GM12878 (cell line): ENCODE measurements around the gene IL17RA. TPM values are rescaled to one million over a fixed set of nuclear protein-coding genes. Genes with fewer than 3 reads are reported as not detected.

Source experiments
- ATAC-seq: fragments of 200-7000 bp; cut with Tn5 transposase; 3 replicates; pipeline ENCODE4 v1.9.1; 2020; ENCODE audit warnings: mild to moderate bottlenecking, moderate library complexity
- BruUV-seq: library from RNA; stranded (reverse); fragments of 400-500 nt; replicated peaks from 2 replicates; lab custom pipeline; 2021; lab: Mats Ljungman, UMichigan
- CTCF ChIA-PET: fragments of 300-600 bp; sonication (Branson Sonifier 250); formaldehyde crosslinking; extraction: SDS; loops from one replicate; lab custom pipeline; 2021; ENCODE audit warnings: inconsistent platforms; lab: Yijun Ruan, JAX
- POLR2A ChIA-PET: fragments of 350-600 bp; formaldehyde crosslinking; extraction: SDS; loops from one replicate; lab custom pipeline; 2021; ENCODE audit warnings: inconsistent platforms; lab: Charles Lee
- RAD21 ChIA-PET: fragments of 300-600 bp; sonication (Branson Sonifier 250); formaldehyde crosslinking; loops from one replicate; lab custom pipeline; 2023; ENCODE audit warnings: antibody characterized with exemption; ENCODE audit not compliant: unreplicated experiment; lab: Charles Lee
- SMC1A ChIA-PET: fragments of 300-600 bp; sonication (Branson Sonifier 250); formaldehyde crosslinking; loops from one replicate; lab custom pipeline; 2023; ENCODE audit not compliant: unreplicated experiment, uncharacterized antibody; lab: Charles Lee
- DNase-seq: peaks from one replicate; pipeline ENCODE4 v3.0.0-alpha.2; 2011; ENCODE audit warnings: low read depth, low spot score
- FAIRE-seq: peaks from 3 replicates; lab custom pipeline; 2011; peaks lifted over from hg19 to GRCh38; lab: Jason Lieb, UNC
- H2AFZ ChIP-seq: 2 replicates; pipeline ENCODE4 v1.6.0; 2011; ENCODE audit warnings: low read depth, low read length, control low read depth; ENCODE audit not compliant: control insufficient read depth
- H3K27ac ChIP-seq: 2 replicates; pipeline ENCODE4 v1.5.1; 2011; ENCODE audit warnings: control low read depth; ENCODE audit not compliant: control insufficient read depth, insufficient read depth
- H3K27me3 ChIP-seq, 2 experiments: replicated peaks in 1 of 2; 2 replicates each; pipeline versions ENCODE4 v1.6.0 to v1.6.1; 2011; ENCODE audit warnings: low read length in 1 of 2; ENCODE audit not compliant: control insufficient read depth in 2 of 2, insufficient read depth in 2 of 2
- H3K36me3 ChIP-seq, 2 experiments: 2 replicates each; pipeline ENCODE4 v1.5.1; 2011; ENCODE audit warnings: low read length in 1 of 2; ENCODE audit not compliant: control insufficient read depth in 2 of 2, insufficient read depth in 2 of 2
- H3K4me1 ChIP-seq: 2 replicates; pipeline ENCODE4 v1.6.1; 2011; ENCODE audit warnings: mild to moderate bottlenecking, low read length, moderate library complexity, mixed read lengths; ENCODE audit not compliant: control insufficient read depth, insufficient read depth
- H3K4me2 ChIP-seq: 2 replicates; pipeline ENCODE4 v1.6.0; 2011; ENCODE audit warnings: control low read depth; ENCODE audit not compliant: control insufficient read depth, insufficient read depth
- H3K4me3 ChIP-seq: fragments of 200-600 bp; sonication (generic); 2 replicates; pipeline ENCODE4 v1.5.1; 2016
- H3K79me2 ChIP-seq: 2 replicates; pipeline ENCODE4 v1.6.0; 2011; ENCODE audit warnings: low read length; ENCODE audit not compliant: control insufficient read depth, insufficient read depth
- H3K9ac ChIP-seq: 2 replicates; pipeline ENCODE4 v1.8.0; 2011; ENCODE audit warnings: low read length, control low read depth, mixed read lengths; ENCODE audit not compliant: control insufficient read depth, insufficient read depth
- H3K9me3 ChIP-seq: replicated peaks from 3 replicates; pipeline ENCODE4 v1.5.1; 2011; ENCODE audit warnings: mild to moderate bottlenecking, low read length; ENCODE audit not compliant: control insufficient read depth, insufficient read depth
- H4K20me1 ChIP-seq: 2 replicates; pipeline ENCODE4 v1.6.0; 2011; ENCODE audit not compliant: control insufficient read depth, insufficient read depth
- BHLHE40 ChIP-seq, 2 experiments: fragments of 450-650 bp in 1 of 2; IDR thresholded peaks; 2 replicates each; pipeline ENCODE4 v1.6.1; 2011 to 2017; ENCODE audit warnings: low read depth in 2 of 2, borderline replicate concordance in 1 of 2, improper control_type of control experiment in 1 of 2, low read length in 1 of 2, mild to moderate bottlenecking in 1 of 2
- IRF4 ChIP-seq: IDR thresholded peaks from 2 replicates; pipeline ENCODE4 v1.6.1; 2011; ENCODE audit warnings: low read depth, low read length
- NFYA ChIP-seq: IDR thresholded peaks from 2 replicates; pipeline ENCODE4 v1.6.1; 2011; ENCODE audit warnings: low read depth, mild to moderate bottlenecking, low read length, improper control_type of control experiment, borderline replicate concordance
- NR2F1 ChIP-seq: fragments of 450-650 bp; conservative IDR thresholded peaks from 2 replicates; pipeline ENCODE4 v1.6.1; 2017; ENCODE audit warnings: mild to moderate bottlenecking
- POLR2A ChIP-seq: IDR thresholded peaks from 2 replicates; pipeline ENCODE4 v1.6.1; 2011; ENCODE audit warnings: low read depth, mild to moderate bottlenecking, low read length
- RAD21 ChIP-seq: IDR thresholded peaks from 2 replicates; pipeline ENCODE4 v1.6.1; 2011; ENCODE audit warnings: mild to moderate bottlenecking, low read depth, low read length, moderate library complexity; ENCODE audit not compliant: insufficient read depth
- SMC3 ChIP-seq: IDR thresholded peaks from 2 replicates; pipeline ENCODE4 v1.6.1; 2011; ENCODE audit warnings: low read length, improper control_type of control experiment, borderline replicate concordance
- TARDBP ChIP-seq: IDR thresholded peaks from 2 replicates; pipeline ENCODE4 v1.6.1; 2016; ENCODE audit warnings: borderline replicate concordance
- YY1 ChIP-seq: IDR thresholded peaks from 2 replicates; pipeline ENCODE4 v1.6.1; 2011; ENCODE audit warnings: low read depth, mild to moderate bottlenecking, low read length
- WGBS: methylation state at CpG from one replicate; pipeline ENCODE4 v1.1.6; 2016; ENCODE audit warnings: low lambda C conversion rate; ENCODE audit not compliant: insufficient replicate concordance, insufficient coverage; ENCODE audit errors: missing lambda C conversion rate; 5-methylcytosine and 5-hydroxymethylcytosine counted together
- in situ Hi-C: fragments of 300-500 bp; cut with MboI; formaldehyde crosslinking; loops from 9 replicates; pipeline ENCODE4 v1.14.3; 2018; ENCODE audit warnings: mixed read lengths
- intact Hi-C: fragments of 100-400 bp; cut with micrococcal nuclease; formaldehyde crosslinking; loops from one replicate; pipeline ENCODE4 v1.14.2; 2022; ENCODE audit not compliant: unreplicated experiment
- polyA plus RNA-seq, 11 experiments: library from polyadenylated mRNA; depleted of rRNA in 4 of 11; unstranded in 6 of 11; stranded (reverse) in 5 of 11; fragments of >200 nt; fragmentation: Nextera tagmentation in 4 of 11; fragmentation: Illumina TruSeq in 1 of 11; extraction: Ambion mirVana in 4 of 11; extraction: Trizol in 1 of 11; gene quantifications; 1 replicate in 1 of 11; 2 replicates in 10 of 11; pipeline versions ENCODE4 v1.2.1 to v1.2.3, GENCODE V29; 2011 to 2016; ENCODE audit warnings: inconsistent platforms in 2 of 11, missing spikeins in 2 of 11, low read depth in 1 of 11
- total RNA-seq, 4 experiments: library from RNA; depleted of rRNA in 3 of 4; stranded (reverse); fragments of >200 nt in 3 of 4; fragmentation: Illumina TruSeq in 1 of 4; extraction: Trizol in 1 of 4; gene quantifications; 2 replicates each; pipeline versions ENCODE4 v1.2.1 to v1.2.3, GENCODE V29; 2013 to 2021
- TF ChIP-seq, protein P1 (sequence below): fragments of 450-650 bp; formaldehyde crosslinking; IDR thresholded peaks from 2 replicates; pipeline ENCODE4 v1.5.0; 2022; ENCODE audit warnings: mild to moderate bottlenecking, missing genetic modification characterization
- TF ChIP-seq, protein P2 (sequence below), 3 experiments: IDR thresholded peaks in 2 of 3; conservative IDR thresholded peaks in 1 of 3; 2 replicates each; pipeline ENCODE4 v1.5.1; 2011; ENCODE audit warnings: low read depth in 3 of 3, low read length in 3 of 3, mild to moderate bottlenecking in 3 of 3, control low read depth in 2 of 3, moderate library complexity in 2 of 3, inconsistent platforms in 1 of 3, mixed read lengths in 1 of 3; ENCODE audit not compliant: control insufficient read depth in 2 of 3, insufficient read depth in 1 of 3; ENCODE audit errors: extremely low read depth in 1 of 3

Gene IL17RA
- total and polyA plus RNA-seq, 10 of the 15 experiments (the other 5 are each of a cell fraction or from before 2014, with no cell fraction given), result 0.71 to 10.2 (median 4.2) TPM

DNA sequence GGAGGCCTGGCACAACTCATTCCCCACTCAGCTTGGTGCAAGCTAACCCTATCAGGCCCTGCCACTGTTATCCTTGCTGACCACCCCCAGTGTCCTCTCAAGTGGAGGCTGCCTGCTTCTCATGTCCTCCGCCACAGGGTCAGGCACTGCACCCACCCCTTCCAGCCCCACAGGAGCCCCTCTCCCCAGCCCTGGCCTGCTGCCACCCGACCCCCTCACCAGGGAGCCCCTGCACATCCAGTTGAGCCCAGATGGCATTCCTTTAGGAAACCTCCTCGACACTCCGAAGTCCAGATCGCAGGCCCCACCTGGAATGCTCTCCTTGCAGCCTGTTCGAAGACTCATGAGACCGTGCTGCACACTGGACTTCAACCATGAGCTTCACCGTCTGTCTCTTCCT is 28.0 kb upstream of the IL17RA start (continued):
- TF ChIP-seq, protein P1, sequence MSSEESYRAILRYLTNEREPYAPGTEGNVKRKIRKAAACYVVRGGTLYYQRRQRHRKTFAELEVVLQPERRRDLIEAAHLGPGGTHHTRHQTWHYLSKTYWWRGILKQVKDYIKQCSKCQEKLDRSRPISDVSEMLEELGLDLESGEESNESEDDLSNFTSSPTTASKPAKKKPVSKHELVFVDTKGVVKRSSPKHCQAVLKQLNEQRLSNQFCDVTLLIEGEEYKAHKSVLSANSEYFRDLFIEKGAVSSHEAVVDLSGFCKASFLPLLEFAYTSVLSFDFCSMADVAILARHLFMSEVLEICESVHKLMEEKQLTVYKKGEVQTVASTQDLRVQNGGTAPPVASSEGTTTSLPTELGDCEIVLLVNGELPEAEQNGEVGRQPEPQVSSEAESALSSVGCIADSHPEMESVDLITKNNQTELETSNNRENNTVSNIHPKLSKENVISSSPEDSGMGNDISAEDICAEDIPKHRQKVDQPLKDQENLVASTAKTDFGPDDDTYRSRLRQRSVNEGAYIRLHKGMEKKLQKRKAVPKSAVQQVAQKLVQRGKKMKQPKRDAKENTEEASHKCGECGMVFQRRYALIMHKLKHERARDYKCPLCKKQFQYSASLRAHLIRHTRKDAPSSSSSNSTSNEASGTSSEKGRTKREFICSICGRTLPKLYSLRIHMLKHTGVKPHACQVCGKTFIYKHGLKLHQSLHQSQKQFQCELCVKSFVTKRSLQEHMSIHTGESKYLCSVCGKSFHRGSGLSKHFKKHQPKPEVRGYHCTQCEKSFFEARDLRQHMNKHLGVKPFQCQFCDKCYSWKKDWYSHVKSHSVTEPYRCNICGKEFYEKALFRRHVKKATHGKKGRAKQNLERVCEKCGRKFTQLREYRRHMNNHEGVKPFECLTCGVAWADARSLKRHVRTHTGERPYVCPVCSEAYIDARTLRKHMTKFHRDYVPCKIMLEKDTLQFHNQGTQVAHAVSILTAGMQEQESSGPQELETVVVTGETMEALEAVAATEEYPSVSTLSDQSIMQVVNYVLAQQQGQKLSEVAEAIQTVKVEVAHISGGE (CRISPR knock-in tag), result no peak
- TF ChIP-seq, all 136 proteins: peak for 0

DNA sequence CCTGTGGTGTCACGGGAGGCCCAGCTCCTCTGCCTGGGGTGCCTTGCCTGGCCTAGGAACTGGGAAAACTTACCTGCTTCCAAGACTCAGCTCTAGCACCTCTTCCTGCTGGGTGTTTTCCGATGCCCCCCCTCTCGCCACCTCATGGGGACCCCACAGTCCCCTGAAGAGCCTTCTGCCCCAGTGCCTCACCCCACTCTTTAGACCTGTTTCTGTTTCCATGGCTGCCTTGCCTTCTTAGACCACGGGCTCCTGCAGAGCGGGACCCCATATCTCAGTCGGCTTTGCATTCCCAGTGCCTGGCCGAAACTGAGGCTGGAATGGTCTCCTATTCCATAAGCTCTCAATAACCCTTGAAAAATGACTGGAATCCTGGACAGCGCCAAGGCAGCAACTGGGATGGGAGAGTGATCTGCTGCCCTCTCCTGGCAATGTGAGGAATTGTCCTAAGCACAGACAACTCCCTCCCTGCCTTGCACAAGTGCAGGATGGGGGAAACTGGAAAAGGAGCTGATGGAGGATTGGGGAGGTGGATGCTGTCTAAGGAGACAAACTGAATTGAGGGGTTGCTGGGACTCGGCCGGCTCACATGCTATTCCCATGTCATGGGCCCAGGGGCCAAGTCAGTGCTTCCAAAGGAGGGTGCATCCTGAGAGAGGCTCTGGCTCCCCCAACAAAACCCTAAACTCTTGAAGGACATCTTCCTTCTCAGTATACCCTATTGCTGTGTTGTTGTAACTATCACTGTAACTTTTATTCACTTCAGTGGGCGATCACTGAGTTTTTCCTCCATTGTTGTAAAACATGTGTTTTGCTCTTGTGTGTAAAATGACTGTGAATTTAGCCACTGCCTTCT is 26.6 kb upstream of the IL17RA start:
- no TSS peak for BruUV-seq
- ChIA-PET RAD21 (interaction anchor here (0.6 to 2.6 kb wide), 6 partner anchors 19 to 444 kb away, joined by 3 to 24 read pairs (median 4); no protein-coding TSS in a partner anchor), CTCF (interaction anchor here (0.6 to 3.9 kb wide), 28 partner anchors 9 to 728 kb away, joined by 3 to 63 read pairs (median 4); no protein-coding TSS in a partner anchor), POLR2A (interaction anchor here (1.1 kb wide), 1 partner anchor 140 kb away, joined by 3 read pairs; no protein-coding TSS in a partner anchor), SMC1A (interaction anchor here (0.7 to 3.3 kb wide), 9 partner anchors 9 to 444 kb away, joined by 3 to 30 read pairs (median 3); no protein-coding TSS in a partner anchor)
- DNase-seq, result no peak
- peaks cover 0 to 18% of the 10 kb centered on the region in 2 experiments for H3K36me3 ChIP-seq
- no peak overlapping the region for H3K4me3 ChIP-seq
- FAIRE-seq, result peak; percentile 87
- H3K9me3 ChIP-seq, result no peaks in the 10 kb centered on the region
- H4K20me1 ChIP-seq, result no peaks in the 10 kb centered on the region; the same call in 1 of the 2 replicates
- H3K79me2 ChIP-seq, result no peaks in the 10 kb centered on the region
- no peak overlapping the region for H3K4me2 ChIP-seq
- no peak overlapping the region for H3K9ac ChIP-seq
- no peak overlapping the region for H2AFZ ChIP-seq
- ATAC-seq, result peak; percentile 90
- in situ Hi-C loops (loop anchor here (5.0 kb wide), 1 partner anchor 141 kb away; no protein-coding TSS in a partner anchor), intact Hi-C loops (loop anchor here (1.0 to 10.0 kb wide), 3 partner anchors 141 to 444 kb away; no protein-coding TSS in a partner anchor)
- 18% methylated on average over 11 of the region's 11 CpGs for WGBS
- H3K27ac ChIP-seq, result no peak overlapping the region
- no peaks in the 10 kb centered on the region for H3K27me3 ChIP-seq
- H3K4me1 ChIP-seq, result no peaks in the 10 kb centered on the region
- no peak for TF ChIP-seq NFYA
- TF ChIP-seq TARDBP, result no peak
- TF ChIP-seq, protein P2, sequence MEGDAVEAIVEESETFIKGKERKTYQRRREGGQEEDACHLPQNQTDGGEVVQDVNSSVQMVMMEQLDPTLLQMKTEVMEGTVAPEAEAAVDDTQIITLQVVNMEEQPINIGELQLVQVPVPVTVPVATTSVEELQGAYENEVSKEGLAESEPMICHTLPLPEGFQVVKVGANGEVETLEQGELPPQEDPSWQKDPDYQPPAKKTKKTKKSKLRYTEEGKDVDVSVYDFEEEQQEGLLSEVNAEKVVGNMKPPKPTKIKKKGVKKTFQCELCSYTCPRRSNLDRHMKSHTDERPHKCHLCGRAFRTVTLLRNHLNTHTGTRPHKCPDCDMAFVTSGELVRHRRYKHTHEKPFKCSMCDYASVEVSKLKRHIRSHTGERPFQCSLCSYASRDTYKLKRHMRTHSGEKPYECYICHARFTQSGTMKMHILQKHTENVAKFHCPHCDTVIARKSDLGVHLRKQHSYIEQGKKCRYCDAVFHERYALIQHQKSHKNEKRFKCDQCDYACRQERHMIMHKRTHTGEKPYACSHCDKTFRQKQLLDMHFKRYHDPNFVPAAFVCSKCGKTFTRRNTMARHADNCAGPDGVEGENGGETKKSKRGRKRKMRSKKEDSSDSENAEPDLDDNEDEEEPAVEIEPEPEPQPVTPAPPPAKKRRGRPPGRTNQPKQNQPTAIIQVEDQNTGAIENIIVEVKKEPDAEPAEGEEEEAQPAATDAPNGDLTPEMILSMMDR (IDR thresholded peaks at IDR 0.05 in 2 of 3, conservative IDR thresholded peaks at IDR 0.05 in 1 of 3; ENCODE audit: control insufficient read depth in 2 of 3, extremely low read depth in 1 of 3, insufficient read depth in 1 of 3, low read depth in 3 of 3, low read length in 3 of 3), result peak; percentile 93 to 96 (median 94); a peak in 5 of 6 replicates
- peak; percentile 22; the same call in 1 of the 2 replicates for TF ChIP-seq POLR2A
- peak; percentile 36; the same call in 1 of the 2 replicates for TF ChIP-seq YY1
- TF ChIP-seq BHLHE40 (IDR thresholded peaks at IDR 0.05; ENCODE audit: borderline replicate concordance in 1 of 2, low read depth in 2 of 2, low read length in 1 of 2), result 0 out of 4 replicates have a peak, but pooled peaks of 1 of the 2 experiments have one; percentile 13
- peak; percentile 77 for TF ChIP-seq RAD21
- TF ChIP-seq IRF4, result peak; percentile 56; the same call in 1 of the 2 replicates
- peak; percentile 90 for TF ChIP-seq SMC3
- no peak for TF ChIP-seq NR2F1
